ENCODE results near the gene MGAT5.
A peak's percentile ranks its signal among the peaks of the same experiment; 100 is the strongest.

Gene MGAT5

DNA sequence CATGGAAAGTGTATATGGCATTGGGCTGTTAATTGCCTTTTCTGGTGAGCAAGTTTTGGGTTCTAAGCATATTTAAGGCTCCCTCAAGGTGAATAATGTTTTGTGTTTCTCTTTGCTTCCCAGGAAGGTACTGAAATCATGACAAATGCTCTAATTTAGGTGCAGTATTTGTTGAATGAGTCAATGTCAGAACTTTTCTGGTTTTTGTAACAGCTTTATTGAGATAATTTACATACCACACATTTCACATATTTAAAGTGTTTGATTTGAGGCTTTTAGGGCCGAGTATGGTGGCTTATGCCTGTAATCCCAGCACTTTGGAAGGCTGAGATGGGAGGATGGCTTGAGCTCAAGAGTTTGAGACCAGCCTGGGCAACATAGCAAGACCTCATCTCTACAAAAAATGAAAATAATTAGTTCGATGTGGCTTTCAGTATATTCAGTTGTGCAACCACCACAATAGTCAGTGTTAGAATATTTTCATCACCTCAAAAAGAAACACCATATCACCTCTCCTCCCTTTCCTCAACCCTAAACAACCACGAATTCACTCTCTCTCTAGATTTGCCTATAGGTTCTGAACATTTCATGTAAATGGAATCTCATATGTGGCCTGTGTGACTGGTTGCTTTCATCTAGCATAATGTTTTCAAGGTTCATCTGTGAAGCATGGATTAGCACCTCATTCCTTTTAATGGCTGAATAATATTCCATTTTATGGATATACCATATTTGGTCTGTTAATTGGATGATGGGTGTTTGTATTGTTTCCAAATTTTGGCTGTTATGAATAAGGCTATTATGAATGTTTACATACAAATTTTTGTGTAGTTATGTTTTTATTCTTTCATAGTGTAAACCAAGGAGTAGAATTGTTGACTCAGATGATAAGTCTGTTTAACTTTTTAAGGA lies 54.9 kb downstream of the MGAT5 start:
- DNase-seq = no peak

DNA sequence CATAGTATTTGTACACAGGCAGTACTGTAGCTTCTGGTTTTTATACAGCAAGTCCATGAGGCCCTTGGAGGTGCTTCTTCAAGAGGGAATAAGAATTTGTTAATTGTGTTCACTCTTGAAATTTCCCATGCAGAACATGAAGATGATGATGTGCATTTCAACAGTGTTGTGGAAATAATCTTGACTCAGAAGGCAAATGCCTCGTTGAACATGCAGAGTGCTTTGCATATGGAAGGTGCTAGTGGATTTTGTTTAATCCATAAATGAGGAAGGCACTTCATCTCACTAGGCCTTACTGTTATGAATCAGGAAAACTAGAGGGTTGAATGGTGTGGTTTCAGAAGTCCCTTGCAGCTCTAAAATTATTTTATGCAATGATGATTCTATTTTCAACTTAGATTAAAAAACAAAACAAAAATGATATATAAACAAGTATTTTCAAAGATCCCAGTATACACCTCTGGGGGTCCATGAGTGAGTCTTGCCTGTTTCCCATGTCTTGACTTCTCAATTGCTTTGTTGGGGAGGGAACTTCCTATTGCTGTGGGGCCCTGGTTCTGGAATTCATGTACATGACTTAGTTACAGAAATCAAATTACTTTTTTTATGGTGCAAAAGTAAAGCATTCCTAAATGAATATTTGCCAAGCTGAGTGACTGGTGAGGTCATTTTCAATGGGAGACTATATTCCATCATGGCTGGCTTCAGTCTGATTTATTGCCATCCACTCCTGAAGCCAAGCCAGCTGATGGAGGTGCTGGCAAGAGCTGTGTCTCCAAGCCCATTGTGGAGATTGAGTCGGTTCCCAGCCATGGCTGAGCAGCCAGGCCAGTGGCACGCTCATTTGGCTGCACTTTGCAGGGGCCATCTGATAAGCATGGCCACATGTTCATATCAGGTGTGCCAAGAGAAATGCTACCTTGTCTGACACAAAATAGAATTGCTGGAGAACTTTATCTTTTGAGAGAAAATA lies 56.5 kb downstream of the MGAT5 start:
- no peak for DNase-seq

DNA sequence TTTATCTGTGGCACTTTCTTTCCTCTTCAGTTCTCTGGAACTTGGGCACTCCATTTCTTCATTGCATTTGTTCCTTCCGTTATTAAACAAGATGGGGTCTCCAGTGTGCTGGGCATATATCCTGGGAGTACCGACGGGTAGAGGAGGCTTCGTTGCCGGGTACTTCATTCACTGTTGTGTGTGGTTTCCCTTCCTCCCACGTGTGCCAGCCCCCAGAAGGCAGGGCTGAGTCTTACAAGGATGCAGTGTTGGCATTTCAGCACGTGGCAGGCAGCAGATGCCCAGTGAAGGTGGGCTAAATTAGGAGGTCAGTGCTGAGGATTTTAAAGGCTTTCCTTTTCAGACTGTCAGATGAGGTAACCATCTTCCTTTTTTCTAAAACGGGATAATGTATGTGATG lies 58.6 kb downstream of the MGAT5 start:
- DNase-seq = no peak

DNA sequence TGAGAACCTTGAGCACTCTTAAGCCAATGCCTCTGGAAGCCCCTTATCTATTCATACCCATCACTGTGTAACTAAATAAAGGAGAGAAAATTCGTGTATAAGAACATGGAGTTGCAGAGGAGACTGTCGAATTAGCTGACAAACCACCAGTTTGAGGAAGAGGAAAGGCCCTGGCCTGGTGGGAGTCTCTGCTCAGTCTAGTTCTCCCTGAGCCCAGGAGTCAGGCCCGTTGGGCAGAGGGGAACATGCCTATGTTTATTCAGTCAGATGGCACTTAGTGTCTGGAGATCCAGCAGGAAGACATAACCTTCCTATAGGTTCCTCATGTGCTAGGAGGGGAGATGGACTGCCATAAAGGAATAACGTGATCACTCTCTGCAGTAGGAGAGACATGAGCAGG lies 60.3 kb downstream of the MGAT5 start:
- no peak for DNase-seq

DNA sequence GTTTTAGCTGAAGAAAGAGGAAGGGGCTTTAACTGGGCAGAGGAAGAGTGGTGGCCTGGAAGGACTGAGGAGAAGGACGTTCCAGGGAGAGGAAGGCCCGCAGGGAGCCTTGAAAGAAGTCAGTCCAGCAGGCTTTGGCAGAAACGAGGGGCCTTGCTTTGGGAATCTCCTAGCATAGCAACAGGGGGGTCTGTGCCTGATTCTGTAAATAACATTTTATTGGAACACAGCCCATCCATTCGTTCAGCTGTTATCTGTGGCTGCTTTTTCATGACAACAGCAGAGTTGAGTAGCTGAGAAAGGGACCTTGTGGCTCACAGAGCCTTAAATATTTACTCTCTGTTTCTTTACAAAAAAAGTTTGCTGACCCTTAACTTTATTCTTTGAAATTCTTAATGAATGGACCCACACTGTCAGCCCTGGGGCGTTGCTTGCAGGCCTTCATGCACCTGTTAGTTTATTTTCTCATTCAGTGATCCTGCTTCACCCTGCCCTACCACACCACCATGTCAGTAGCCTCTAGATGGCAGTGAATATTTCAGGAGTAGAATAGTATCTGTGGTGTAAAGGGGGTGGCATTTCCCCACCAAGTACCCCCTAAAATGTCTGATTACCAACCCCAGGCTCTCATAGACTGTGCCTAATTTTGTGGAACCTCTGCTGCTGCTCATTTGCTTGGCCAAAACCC lies 61.0 kb downstream of the MGAT5 start:
- DNase-seq = no peak

DNA sequence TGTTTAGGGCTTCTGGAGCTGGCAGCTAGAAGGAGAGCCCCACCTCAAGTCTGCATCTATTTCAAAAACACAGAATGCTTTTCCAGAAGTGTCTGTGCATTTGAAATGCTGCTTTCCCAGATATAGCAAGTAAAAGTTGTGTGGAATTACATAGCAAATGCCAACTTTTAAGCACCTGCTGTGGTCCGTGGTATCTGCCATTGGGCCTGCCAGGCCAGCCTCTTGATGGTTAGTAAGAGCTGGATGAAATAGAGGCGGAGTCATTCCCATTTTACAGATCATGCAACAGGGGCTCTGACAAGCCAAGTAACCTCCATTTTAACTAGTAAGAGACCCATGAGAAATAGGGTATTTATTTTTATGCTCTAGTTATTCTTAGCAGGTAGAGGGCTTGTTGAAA lies 61.6 kb downstream of the MGAT5 start:
- DNase-seq = no peak

DNA sequence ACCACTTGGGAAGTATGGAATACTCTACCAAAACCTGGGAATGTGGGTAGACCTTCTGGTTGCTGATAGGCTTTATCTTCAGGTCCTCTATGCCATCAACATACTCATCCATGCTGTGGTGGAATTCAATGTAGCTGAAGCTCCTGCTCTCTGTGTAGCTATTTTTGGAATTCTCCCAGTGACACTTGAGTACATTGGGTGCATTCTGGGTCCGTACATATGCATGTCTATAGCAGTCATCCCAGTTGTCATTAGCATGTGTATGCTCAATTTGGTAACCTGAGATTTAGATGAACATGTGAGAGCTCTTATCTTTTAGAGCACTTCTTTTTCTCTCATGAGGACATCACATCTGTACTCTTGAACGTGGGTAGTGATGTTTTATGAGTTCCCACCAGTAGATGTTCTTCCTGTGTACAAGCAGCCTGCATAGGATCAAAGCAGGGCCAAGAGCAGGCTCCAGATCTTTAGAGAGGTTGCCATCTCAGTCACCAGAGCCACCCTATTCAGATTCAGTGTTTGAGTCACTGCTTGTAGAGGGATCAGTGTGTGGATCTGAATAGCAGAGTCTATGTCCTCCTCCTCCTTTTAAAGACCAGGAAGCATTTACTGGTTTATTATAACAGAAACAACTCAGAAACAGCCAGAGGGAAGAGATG lies 65.9 kb downstream of the MGAT5 start:
- no peak for DNase-seq

DNA sequence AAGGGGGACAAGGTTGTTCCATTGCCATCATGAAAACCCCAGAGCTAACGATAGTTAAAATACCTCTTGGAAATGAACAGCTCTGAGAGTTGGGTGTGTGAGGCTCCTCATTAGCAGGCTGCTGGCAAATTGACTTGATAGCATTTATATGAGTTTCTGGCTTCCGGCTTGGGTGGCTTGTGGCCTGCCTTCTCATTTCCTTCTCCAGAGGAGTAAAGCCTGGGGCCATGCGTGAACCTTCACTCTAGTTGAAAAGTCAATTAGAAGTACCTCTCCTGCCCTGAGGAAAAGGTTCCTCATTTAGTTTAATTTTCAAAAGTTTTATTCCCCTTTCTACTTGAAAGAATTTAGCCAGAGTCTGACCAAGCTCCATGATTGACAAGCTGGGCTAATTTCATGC lies 67.1 kb downstream of the MGAT5 start:
- peak; percentile 46 for DNase-seq

DNA sequence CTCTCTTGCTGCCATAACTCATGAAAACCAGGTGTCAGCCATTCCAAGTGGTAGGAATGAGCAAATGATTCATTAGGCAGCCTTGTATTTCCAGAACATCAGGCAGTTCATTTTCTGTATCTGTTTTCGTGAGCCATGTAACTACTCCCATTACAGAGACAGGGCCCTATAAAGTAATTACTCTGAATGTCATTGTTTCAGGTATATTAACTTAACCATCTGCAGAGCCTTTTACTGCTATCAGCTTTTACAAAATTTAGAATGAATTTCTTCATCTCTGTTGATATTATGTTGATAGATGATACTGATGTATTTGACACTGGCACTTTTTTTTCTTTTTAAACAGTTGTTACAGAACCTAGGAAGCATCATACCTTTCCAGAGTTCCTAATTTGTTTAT lies 69.9 kb downstream of the MGAT5 start:
- no peak for DNase-seq

DNA sequence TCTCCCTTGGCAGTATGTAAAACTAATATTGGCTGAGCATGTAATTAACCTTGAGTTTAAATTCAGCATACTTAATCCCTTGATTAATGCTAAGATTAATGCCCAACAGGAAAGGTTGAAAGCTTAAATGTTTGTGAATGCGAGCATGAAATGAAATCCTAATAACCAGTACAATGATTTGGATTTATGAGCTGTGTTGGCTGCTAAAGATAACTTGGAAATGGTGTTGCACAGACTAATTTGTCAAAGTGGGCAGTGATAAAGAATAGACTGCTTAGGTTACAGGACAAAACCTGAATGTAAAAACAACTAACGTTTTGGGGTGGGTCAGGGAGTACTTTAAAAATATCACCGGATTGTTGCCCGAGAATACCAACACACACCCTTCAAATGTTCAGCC lies 70.6 kb downstream of the MGAT5 start:
- DNase-seq = no peak

DNA sequence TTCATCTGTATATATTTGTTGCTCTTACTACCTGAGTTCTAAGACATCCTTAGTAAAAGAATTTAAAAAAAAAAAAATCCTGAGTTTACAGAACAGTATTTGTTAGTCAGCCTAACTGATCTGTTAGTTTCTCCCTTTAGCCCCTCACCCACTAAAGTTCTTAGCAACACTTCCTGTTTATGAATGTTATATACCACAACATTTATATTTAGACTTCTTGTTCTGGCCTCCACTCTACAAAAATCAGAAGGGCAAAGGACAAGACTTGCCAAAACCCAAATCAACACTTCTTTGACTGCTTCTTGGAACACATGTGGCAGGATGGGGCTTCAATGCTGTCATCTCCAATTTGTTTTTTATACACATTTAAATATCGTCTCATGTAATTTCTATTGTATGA lies 71.1 kb downstream of the MGAT5 start:
- no peak for DNase-seq

DNA sequence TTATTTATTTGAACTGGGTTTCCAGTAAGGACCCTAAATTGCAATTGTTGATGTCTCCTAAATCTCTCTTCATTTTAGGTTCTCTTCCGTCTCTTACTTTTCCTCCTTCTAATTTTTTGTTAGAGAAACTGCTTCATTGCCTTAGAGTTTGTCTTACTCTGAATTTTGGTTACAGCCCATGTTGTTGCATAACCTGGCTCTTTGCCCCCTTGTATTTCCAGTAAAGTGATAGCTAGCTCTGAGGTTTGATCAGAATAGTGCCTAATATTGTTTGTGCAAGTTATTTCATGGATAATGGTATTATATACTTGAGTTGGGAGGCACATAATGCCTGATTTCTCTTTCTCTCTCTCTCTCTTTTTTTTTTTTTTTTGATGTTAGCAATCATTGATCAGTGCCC lies 71.8 kb downstream of the MGAT5 start:
- DNase-seq = no peak

DNA sequence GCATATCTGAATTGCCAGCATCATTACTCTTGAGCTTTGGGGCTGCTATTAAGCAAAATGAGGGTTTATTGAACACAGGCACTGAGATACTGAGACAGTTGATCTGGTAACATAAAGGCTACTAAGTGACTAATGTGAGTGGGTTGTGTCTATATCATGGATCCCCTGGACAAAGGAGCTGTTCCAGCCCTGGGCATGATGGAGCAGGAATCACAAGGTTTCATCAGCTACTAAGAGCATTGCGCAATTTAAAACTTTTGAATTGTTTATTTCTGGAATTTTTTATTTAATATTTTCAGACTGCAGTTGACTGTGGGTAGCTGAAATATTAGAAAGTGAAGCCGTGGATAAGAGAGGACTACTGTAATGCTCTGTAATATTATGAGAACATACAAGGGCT lies 73.5 kb downstream of the MGAT5 start:
- no peak for DNase-seq

DNA sequence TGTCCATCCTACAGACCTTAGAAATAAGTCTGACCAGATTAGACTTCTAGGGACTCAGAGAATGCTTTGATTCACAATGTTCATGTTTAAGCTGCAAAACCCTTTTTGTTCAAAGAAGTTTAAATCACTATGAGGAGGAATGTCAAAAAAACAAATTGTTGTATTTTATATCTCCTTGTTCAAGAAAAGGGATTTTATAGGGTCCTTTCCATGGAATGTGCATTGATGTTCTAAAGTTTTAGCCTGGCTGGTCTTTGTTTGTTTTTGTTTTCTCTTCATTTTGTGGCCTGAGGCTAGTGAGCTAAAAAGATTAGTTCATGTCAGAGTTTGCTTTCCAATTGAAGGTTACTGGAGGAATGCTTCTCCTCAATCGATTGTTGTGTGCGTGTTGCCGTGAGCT lies 77.2 kb downstream of the MGAT5 start:
- DNase-seq = no peak

DNA sequence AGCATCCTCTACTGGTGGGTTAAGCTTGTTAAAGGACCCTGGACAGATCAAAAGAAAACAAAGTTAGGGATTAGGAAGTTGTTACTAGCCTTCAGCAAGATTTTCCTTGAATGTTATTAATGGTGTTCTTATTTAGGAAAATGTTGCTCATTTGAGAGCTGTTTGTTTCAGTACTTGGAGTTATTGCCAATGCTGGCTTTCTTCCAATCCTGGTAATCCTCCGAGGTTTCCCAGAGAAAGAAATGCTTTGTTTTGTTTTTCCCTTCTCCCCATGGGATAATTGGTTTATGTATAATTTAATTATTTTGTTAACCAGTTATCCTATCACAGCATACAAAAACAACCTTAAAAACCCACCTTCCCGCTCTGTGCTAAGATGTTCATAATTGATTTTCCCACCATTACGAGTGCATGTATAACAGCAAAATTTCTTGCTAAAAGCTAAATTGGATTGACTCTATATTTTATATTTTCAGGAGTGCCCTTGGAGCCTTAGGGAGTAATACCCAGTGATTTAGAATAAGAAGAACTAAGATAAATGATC lies 79.8 kb downstream of the MGAT5 start:
- no peak for DNase-seq

DNA sequence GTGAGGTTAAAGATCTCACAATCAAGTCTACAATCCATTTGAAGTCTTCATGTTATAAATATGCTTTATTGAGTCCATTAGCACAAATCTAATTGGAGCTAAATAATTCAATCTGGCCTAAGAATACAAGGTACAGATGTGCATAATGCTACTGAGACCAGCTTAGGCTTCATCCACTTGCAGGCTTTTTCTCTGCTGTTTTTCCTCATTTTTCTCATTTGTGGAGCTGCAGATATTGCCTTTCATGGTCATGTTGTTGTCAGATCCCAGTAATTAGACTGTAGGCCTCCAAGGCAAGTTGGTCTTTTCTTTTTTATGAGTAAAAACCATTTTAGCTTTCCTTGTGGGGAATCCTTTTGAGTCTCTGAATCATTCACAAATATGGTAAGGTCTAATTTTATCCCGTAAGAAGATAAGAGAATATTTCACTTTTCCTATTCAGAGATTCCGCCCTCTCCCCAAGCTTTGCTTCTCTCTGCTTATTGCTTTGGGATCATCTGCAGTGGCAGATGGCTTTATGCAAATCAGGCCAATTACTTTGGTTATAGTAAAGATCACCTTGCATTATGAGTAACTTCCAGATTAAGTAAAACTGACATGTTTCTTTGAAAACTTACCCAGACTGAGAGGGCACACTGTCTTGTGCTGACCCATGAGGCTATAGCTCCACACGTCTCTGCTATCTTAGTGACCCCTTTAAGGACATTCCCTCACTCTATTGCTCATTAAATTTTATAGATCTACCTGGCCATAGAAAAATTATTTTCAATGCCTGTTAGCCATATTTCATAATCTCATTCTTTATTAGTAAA lies 80.9 kb downstream of the MGAT5 start:
- DNase-seq = no peak

DNA sequence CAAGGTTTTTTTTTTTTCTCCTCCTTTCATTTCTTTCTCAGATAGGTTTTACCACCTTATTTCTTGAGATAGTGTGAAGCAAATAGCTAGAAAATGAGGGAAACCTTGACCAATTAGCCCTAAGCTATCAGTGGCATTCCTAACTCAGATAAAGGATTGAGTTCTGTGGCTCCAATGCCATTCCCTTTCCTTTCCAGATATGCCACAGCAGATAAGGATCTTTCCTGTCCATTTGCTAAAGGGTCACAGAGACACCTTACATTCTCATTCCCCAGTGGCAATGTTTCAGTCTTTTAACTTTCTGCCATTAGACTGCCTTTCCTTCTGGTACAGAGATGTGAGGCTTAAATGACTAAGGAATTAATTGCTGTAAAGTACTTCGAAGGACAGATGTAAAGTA lies 81.7 kb downstream of the MGAT5 start:
- DNase-seq = no peak

DNA sequence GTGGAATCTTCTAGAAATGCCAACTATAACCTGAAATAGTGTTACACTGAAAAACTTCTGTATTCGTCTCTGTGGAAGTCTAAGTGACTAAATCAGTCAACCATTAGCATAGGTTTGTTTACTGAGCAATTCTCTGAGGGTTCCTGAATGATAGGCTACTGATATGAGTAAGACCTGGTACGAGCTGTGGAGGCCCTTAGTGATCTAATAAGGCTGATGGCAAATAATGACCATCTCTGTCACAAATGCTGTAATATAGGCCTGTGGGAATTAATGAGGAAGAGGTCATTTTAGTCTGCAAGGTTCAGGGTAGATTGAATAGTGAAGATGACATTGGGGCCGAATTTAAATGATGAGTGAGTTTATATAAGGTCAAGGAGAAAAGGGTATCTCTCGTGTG lies 82.5 kb downstream of the MGAT5 start:
- DNase-seq = no peak

DNA sequence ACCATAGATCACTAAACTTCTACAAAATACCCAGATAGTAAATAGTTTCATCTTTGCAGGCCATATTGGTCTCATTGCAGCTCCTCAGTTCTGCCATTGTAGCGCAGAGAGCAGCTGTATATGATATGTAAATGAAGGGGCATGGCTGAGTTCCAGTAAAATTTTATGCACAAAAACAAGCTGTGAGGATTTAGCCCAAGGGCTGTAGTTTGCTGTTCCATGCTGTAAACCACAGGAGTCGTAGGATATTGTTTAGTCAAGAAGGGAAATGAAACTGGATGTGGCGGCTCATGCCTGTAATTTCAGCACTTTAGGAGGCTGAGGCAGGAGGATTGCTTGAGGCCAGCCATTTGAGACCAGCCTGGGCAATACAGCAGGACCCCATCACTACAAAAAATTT lies 83.0 kb downstream of the MGAT5 start:
- DNase-seq = no peak

DNA sequence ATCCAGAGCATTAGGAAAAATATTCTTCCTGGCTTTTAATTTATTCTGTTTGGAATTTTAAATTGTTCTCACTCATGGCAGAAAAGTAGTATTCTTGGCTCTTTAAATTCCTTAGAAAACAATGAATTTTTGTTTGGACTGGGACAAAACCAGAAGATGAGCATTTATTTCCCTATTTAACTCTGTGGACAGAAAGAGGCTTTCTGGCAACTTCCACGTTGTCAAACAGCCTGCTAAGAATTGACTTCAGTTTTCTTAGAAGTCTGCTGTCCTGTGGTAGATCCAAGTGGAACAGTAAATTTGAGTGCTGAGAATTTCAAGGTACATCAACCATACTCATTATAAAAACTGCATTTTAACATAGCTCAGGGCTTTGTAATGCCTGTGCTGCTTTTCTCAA lies 83.8 kb downstream of the MGAT5 start:
- no peak for DNase-seq

DNA sequence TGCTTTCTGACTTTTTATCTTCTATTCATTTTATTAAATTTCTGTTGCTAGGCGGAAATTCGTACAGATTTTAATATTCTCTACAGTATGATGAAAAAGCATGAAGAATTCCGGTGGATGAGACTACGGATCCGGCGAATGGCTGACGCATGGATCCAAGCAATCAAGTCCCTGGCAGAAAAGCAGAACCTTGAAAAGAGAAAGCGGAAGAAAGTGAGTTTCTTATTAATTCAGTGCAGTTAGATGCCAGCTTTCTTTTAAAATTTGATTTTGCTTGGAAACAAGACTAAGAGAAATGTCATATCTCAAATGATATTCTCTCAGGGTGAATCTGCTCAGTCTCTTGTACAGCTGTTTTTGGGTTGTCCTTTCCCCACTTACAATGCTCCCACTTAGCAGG lies 84.3 kb downstream of the MGAT5 start:
- DNase-seq = no peak

DNA sequence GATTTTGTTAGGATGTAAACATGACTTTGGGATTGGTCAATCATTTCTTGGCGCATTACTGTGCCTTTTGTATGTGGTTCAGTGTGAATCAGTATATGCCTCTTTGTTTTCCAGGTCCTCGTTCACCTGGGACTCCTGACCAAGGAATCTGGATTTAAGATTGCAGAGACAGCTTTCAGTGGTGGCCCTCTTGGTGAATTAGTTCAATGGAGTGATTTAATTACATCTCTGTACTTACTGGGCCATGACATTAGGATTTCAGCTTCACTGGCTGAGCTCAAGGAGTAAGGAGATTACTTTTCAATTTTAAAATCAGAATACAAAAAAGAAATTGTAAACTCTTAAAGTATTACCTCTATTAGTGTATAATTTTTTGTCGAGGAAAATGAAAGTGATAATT lies 87.6 kb downstream of the MGAT5 start:
- DNase-seq = no peak
